Stimulated activated CD4-positive, alpha-beta T cell treated with anti-CD3 and anti-CD28 coated beads, TNF-alpha, amount 100 ng/mL, for 1 hour (primary cell): ENCODE results near the gene PADI6.

Source experiments
- DNase-seq, 3 donors: peaks; one replicate each; pipeline ENCODE4 v3.0.0-alpha.2; 2020; ENCODE audit warnings: low read depth in 3 of 3, low spot score in 1 of 3

PADI6 gene

GRCh38 chr1:17356387-17357026, 15.5 kb upstream of the PADI6 start:
- no peak for DNase-seq

GRCh38 chr1:17358557-17358956, 13.4 kb upstream of the PADI6 start:
- no peak for DNase-seq

- no peak for DNase-seq
Measured at GRCh38 chr1:17359031-17359430, 13.0 kb upstream of the PADI6 start.

GRCh38 chr1:17359808-17360207, 12.2 kb upstream of the PADI6 start:
- no peak for DNase-seq

GRCh38 chr1:17360272-17360956, 11.6 kb upstream of the PADI6 start:
- DNase-seq = no peak

- DNase-seq = no peak
Measured at GRCh38 chr1:17361687-17362086, 10.3 kb upstream of the PADI6 start.

- no peak for DNase-seq
Measured at GRCh38 chr1:17363351-17363750, 8.6 kb upstream of the PADI6 start.

GRCh38 chr1:17363771-17364170, 8.2 kb upstream of the PADI6 start:
- no peak for DNase-seq

GRCh38 chr1:17365293-17365692, 6.7 kb upstream of the PADI6 start:
- no peak for DNase-seq

- no peak for DNase-seq
Measured at GRCh38 chr1:17369466-17369865, 2.5 kb upstream of the PADI6 start.

GRCh38 chr1:17370618-17371017, 1.4 kb upstream of the PADI6 start:
- no peak for DNase-seq

GRCh38 chr1:17372955-17373354, 959 bp downstream of the PADI6 start:
- no peak for DNase-seq

GRCh38 chr1:17375651-17376050, 3.7 kb downstream of the PADI6 start:
- no peak for DNase-seq

- no peak for DNase-seq
Measured at GRCh38 chr1:17377325-17377953, 5.4 kb downstream of the PADI6 start.

GRCh38 chr1:17381161-17381560, 9.2 kb downstream of the PADI6 start:
- DNase-seq = no peak

GRCh38 chr1:17392199-17392740, 20.3 kb downstream of the PADI6 start:
- no peak for DNase-seq

- DNase-seq = no peak
Measured at GRCh38 chr1:17393230-17393629, 21.2 kb downstream of the PADI6 start.

GRCh38 chr1:17397910-17398695, 26.1 kb downstream of the PADI6 start:
- no peak for DNase-seq

GRCh38 chr1:17400725-17401341, 28.8 kb downstream of the PADI6 start:
- no peak for DNase-seq

- no peak for DNase-seq
Measured at GRCh38 chr1:17401841-17402240, 29.8 kb downstream of the PADI6 start.

- no peak for DNase-seq
Measured at GRCh38 chr1:17403081-17403480, 31.1 kb downstream of the PADI6 start.
